ENCODE results near the gene CCDC122. TPM values are rescaled to one million over a fixed set of nuclear protein-coding genes. Genes with fewer than 3 reads are reported as not detected.

CCDC122 gene
- total and polyA plus RNA-seq, 10 of the 15 experiments (the other 5 are each of a cell fraction or from before 2014, with no cell fraction given), result 1.0 to 4.5 (median 2.9) TPM; not detected in 1

DNA sequence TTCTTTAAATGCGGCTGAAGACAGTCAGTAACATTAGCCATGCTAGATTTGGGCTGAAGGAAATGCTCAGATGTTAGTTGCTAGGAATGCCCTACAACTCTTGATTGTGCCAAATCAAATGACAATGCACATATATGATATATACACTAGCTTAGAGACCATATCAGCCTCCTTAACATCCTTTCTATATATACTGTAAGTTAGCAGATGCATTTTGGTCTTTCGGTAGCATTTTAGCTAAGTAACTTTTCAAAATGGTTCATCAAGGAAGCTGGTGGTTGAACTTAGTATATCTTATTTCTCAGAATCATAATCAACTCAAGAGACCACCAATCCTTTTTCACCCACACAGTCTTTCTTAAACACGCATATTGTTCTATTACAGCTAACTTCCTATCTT lies 78.7 kb downstream of the CCDC122 start:
- ATAC-seq, result no peak
- Histone ChIP-seq H3K4me2 (ENCODE audit: control insufficient read depth, insufficient read depth) (no peak overlapping the region), H3K27me3 (replicated peaks in 1 of 2; ENCODE audit: control insufficient read depth in 2 of 2, insufficient read depth in 2 of 2, low read length in 1 of 2) (peaks cover 0 to 2% of the 10 kb centered on the region in 2 experiments; a peak in 1 of 4 replicates), H3K36me3 (ENCODE audit: control insufficient read depth in 2 of 2, insufficient read depth in 2 of 2, low read length in 1 of 2) (no peaks in the 10 kb centered on the region), H3K79me2 (ENCODE audit: control insufficient read depth, insufficient read depth, low read length) (no peaks in the 10 kb centered on the region), H3K4me1 (ENCODE audit: control insufficient read depth, insufficient read depth, low read length) (no peaks in the 10 kb centered on the region), H3K27ac (ENCODE audit: control insufficient read depth, insufficient read depth) (no peak overlapping the region), H3K9me3 (replicated peaks; ENCODE audit: control insufficient read depth, insufficient read depth, low read length) (no peaks in the 10 kb centered on the region), H3K4me3 (no peak overlapping the region), H4K20me1 (ENCODE audit: control insufficient read depth, insufficient read depth) (no peaks in the 10 kb centered on the region), H3K9ac (ENCODE audit: control insufficient read depth, insufficient read depth, low read length) (no peak overlapping the region), H2AFZ (ENCODE audit: control insufficient read depth, low read depth, low read length) (no peak overlapping the region)
- intact Hi-C loops (cut with micrococcal nuclease; ENCODE audit: unreplicated experiment) (loop anchor here (5.0 to 10.0 kb wide), 3 partner anchors 606 to 1204 kb away; no protein-coding TSS in a partner anchor), in situ Hi-C loops (cut with MboI) (loop anchor here (10.0 kb wide), 2 partner anchors 496 to 826 kb away; no protein-coding TSS in a partner anchor)
- DNase-seq (ENCODE audit: low read depth, low spot score), result no peak
- RAD21 ChIA-PET (ENCODE audit: unreplicated experiment), result interaction anchor here (1.1 kb wide), 1 partner anchor 48 kb away, joined by 3 read pairs; no protein-coding TSS in a partner anchor
- CTCF ChIA-PET, result interaction anchor here (0.6 to 1.8 kb wide), 3 partner anchors 9 to 832 kb away, joined by 3 to 6 read pairs (median 6); no protein-coding TSS in a partner anchor
- BruUV-seq (replicated peaks), result no TSS peak
- 33% methylated on average over 3 of the region's 3 CpGs for WGBS (ENCODE audit: insufficient coverage, insufficient replicate concordance, low lambda C conversion rate, missing lambda C conversion rate)
- POLR2A ChIA-PET, result no interaction called here
- TF ChIP-seq NR2C2 (IDR thresholded peaks at IDR 0.05; ENCODE audit: borderline replicate concordance, control insufficient read depth, insufficient read length, low read depth), result no peak
- no peak for FAIRE-seq
- SMC1A ChIA-PET (ENCODE audit: uncharacterized antibody, unreplicated experiment), result interaction anchor here (1.0 to 1.3 kb wide), 3 partner anchors 9 to 831 kb away, joined by 3 to 5 read pairs (median 5); no protein-coding TSS in a partner anchor

DNA sequence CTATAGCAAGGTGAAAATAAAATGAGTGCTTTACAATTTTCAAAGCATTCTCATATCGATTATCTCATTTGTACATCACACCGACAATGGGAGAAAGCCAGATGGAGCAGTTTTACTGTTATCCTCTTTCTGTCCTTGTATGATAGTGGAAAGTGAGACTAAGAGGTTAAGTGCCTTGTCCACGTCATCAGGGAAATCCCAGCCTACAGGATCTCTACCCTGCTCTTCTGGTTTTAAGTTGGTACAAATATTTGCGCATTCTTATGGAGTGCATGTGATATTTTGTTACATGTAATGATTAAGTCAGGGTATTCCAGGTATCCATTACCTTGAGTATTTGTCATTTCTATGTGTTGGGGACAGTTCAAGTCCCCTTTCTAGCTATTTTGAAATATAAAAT lies 80.3 kb downstream of the CCDC122 start:
- DNase-seq (ENCODE audit: low read depth, low spot score), result no peak
- intact Hi-C loops (cut with micrococcal nuclease; ENCODE audit: unreplicated experiment), result no loop called here
- TF ChIP-seq SMAD1 (IDR thresholded peaks at IDR 0.05; ENCODE audit: low read depth, partially characterized antibody) (no peak), RAD21 (IDR thresholded peaks at IDR 0.05; ENCODE audit: insufficient read depth, low read depth, low read length) (no peak), NFYB (IDR thresholded peaks at IDR 0.05; ENCODE audit: insufficient read depth, low read depth, low read length) (no peak), NR2C1 (IDR thresholded peaks at IDR 0.05) (no peak), MEF2B (IDR thresholded peaks at IDR 0.05; ENCODE audit: partially characterized antibody, poor library complexity, severe bottlenecking) (no peak), NFIC (IDR thresholded peaks at IDR 0.05; ENCODE audit: low read depth, low read length) (no peak), FOXK2 (IDR thresholded peaks at IDR 0.05) (no peak), CREM (IDR thresholded peaks at IDR 0.05; ENCODE audit: low read depth) (no peak), SMC3 (IDR thresholded peaks at IDR 0.05; ENCODE audit: borderline replicate concordance, low read length) (no peak)
- TF ChIP-seq, protein P1, sequence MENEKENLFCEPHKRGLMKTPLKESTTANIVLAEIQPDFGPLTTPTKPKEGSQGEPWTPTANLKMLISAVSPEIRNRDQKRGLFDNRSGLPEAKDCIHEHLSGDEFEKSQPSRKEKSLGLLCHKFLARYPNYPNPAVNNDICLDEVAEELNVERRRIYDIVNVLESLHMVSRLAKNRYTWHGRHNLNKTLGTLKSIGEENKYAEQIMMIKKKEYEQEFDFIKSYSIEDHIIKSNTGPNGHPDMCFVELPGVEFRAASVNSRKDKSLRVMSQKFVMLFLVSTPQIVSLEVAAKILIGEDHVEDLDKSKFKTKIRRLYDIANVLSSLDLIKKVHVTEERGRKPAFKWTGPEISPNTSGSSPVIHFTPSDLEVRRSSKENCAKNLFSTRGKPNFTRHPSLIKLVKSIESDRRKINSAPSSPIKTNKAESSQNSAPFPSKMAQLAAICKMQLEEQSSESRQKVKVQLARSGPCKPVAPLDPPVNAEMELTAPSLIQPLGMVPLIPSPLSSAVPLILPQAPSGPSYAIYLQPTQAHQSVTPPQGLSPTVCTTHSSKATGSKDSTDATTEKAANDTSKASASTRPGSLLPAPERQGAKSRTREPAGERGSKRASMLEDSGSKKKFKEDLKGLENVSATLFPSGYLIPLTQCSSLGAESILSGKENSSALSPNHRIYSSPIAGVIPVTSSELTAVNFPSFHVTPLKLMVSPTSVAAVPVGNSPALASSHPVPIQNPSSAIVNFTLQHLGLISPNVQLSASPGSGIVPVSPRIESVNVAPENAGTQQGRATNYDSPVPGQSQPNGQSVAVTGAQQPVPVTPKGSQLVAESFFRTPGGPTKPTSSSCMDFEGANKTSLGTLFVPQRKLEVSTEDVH (IDR thresholded peaks at IDR 0.05; ENCODE audit: low read depth, partially characterized antibody), result no peak
- TF ChIP-seq, protein P2, sequence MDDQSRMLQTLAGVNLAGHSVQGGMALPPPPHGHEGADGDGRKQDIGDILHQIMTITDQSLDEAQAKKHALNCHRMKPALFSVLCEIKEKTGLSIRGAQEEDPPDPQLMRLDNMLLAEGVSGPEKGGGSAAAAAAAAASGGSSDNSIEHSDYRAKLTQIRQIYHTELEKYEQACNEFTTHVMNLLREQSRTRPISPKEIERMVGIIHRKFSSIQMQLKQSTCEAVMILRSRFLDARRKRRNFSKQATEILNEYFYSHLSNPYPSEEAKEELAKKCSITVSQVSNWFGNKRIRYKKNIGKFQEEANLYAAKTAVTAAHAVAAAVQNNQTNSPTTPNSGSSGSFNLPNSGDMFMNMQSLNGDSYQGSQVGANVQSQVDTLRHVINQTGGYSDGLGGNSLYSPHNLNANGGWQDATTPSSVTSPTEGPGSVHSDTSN (IDR thresholded peaks at IDR 0.05; ENCODE audit: insufficient replicate concordance, low read depth, low read length), result no peak

More for the DNA sequence above, 80.3 kb downstream of the CCDC122 start:
- FAIRE-seq, result no peak
- Histone ChIP-seq H3K27ac (ENCODE audit: control insufficient read depth, insufficient read depth) (no peak overlapping the region), H3K4me2 (ENCODE audit: control insufficient read depth, insufficient read depth) (no peak overlapping the region), H3K4me3 (no peak overlapping the region), H3K36me3 (ENCODE audit: control insufficient read depth in 2 of 2, insufficient read depth in 2 of 2, low read length in 1 of 2) (no peaks in the 10 kb centered on the region), H2AFZ (ENCODE audit: control insufficient read depth, low read depth, low read length) (no peak overlapping the region), H4K20me1 (ENCODE audit: control insufficient read depth, insufficient read depth) (no peaks in the 10 kb centered on the region), H3K9me3 (replicated peaks; ENCODE audit: control insufficient read depth, insufficient read depth, low read length) (no peaks in the 10 kb centered on the region), H3K79me2 (ENCODE audit: control insufficient read depth, insufficient read depth, low read length) (no peaks in the 10 kb centered on the region), H3K9ac (ENCODE audit: control insufficient read depth, insufficient read depth, low read length) (no peak overlapping the region), H3K4me1 (ENCODE audit: control insufficient read depth, insufficient read depth, low read length) (no peaks in the 10 kb centered on the region), H3K27me3 (replicated peaks in 1 of 2; ENCODE audit: control insufficient read depth in 2 of 2, insufficient read depth in 2 of 2, low read length in 1 of 2) (peaks cover 0 to 2% of the 10 kb centered on the region in 2 experiments; a peak in 1 of 4 replicates)
- BruUV-seq (replicated peaks), result no TSS peak
- ChIA-PET POLR2A (no interaction called here), CTCF (no interaction called here), SMC1A (ENCODE audit: uncharacterized antibody, unreplicated experiment) (no interaction called here), RAD21 (ENCODE audit: unreplicated experiment) (no interaction called here)
- peak; percentile 21; the same call in 1 of the 3 replicates for ATAC-seq
- WGBS (ENCODE audit: insufficient coverage, insufficient replicate concordance, low lambda C conversion rate, missing lambda C conversion rate), result 49% methylated on average over 4 of the region's 4 CpGs
- in situ Hi-C loops (cut with MboI), result loop anchor here (10.0 to 25.0 kb wide), 2 partner anchors 1204 to 1462 kb away; no protein-coding TSS in a partner anchor
